ENCODE measurements around the gene LARP4B.

LARP4B gene

GRCh38 chr10:821322-821721, 110.2 kb downstream of the LARP4B start:
- DNase-seq (ENCODE audit: extremely low spot score), result no peak
- ChIA-PET CTCF (no interaction called here), POLR2A (no interaction called here)
- no peak for TF ChIP-seq CTCF (IDR thresholded peaks at IDR 0.05; ENCODE audit: control extremely low read depth, extremely low read depth, low read depth, missing control alignments)

GRCh38 chr10:819816-820215, 111.7 kb downstream of the LARP4B start:
- ChIA-PET CTCF (no interaction called here), POLR2A (no interaction called here)
- DNase-seq (ENCODE audit: extremely low spot score), result no peak
- no peak for TF ChIP-seq CTCF (IDR thresholded peaks at IDR 0.05; ENCODE audit: control extremely low read depth, extremely low read depth, low read depth, missing control alignments)

- no peak for DNase-seq (ENCODE audit: extremely low spot score)
- CTCF ChIA-PET, result interaction anchor here (1.0 kb wide), 1 partner anchor 10 kb away, joined by 4 read pairs; no protein-coding TSS in a partner anchor
- POLR2A ChIA-PET, result no interaction called here
- no peak for TF ChIP-seq CTCF (IDR thresholded peaks at IDR 0.05; ENCODE audit: control extremely low read depth, extremely low read depth, low read depth, missing control alignments)
Measured at GRCh38 chr10:819326-819725, 112.2 kb downstream of the LARP4B start.

- DNase-seq (ENCODE audit: extremely low spot score), result no peak
- ChIA-PET POLR2A (no interaction called here), CTCF (interaction anchor here (1.0 kb wide), 1 partner anchor 10 kb away, joined by 4 read pairs; no protein-coding TSS in a partner anchor)
- no peak for TF ChIP-seq CTCF (IDR thresholded peaks at IDR 0.05; ENCODE audit: control extremely low read depth, extremely low read depth, low read depth, missing control alignments)
Measured at GRCh38 chr10:818526-819220, 112.8 kb downstream of the LARP4B start.

GRCh38 chr10:818010-818409, 113.5 kb downstream of the LARP4B start:
- ChIA-PET POLR2A (no interaction called here), CTCF (no interaction called here)
- TF ChIP-seq CTCF (IDR thresholded peaks at IDR 0.05; ENCODE audit: control extremely low read depth, extremely low read depth, low read depth, missing control alignments), result no peak
- DNase-seq (ENCODE audit: extremely low spot score), result no peak

- ChIA-PET POLR2A (no interaction called here), CTCF (interaction anchor here (0.7 kb wide), 1 partner anchor 12 kb away, joined by 3 read pairs; no protein-coding TSS in a partner anchor)
- no peak for DNase-seq (ENCODE audit: extremely low spot score)
- TF ChIP-seq CTCF (IDR thresholded peaks at IDR 0.05; ENCODE audit: control extremely low read depth, extremely low read depth, low read depth, missing control alignments), result no peak
Measured at GRCh38 chr10:817371-817770, 114.1 kb downstream of the LARP4B start.
